Activated CD4-positive, alpha-beta T cell treated with anti-CD3 and anti-CD28 coated beads for 48 hours (primary cell): Measurements from ENCODE around the gene ANO10.
"Not testable (repeated sequence)": the region's sequence is repeated elsewhere in the genome, so short reads cannot be mapped to it uniquely, and the experiment has no call there.

Experiments
- DNase-seq: peaks from one replicate; pipeline ENCODE4 v3.0.0-alpha.2; 2020

ANO10 gene

DNA sequence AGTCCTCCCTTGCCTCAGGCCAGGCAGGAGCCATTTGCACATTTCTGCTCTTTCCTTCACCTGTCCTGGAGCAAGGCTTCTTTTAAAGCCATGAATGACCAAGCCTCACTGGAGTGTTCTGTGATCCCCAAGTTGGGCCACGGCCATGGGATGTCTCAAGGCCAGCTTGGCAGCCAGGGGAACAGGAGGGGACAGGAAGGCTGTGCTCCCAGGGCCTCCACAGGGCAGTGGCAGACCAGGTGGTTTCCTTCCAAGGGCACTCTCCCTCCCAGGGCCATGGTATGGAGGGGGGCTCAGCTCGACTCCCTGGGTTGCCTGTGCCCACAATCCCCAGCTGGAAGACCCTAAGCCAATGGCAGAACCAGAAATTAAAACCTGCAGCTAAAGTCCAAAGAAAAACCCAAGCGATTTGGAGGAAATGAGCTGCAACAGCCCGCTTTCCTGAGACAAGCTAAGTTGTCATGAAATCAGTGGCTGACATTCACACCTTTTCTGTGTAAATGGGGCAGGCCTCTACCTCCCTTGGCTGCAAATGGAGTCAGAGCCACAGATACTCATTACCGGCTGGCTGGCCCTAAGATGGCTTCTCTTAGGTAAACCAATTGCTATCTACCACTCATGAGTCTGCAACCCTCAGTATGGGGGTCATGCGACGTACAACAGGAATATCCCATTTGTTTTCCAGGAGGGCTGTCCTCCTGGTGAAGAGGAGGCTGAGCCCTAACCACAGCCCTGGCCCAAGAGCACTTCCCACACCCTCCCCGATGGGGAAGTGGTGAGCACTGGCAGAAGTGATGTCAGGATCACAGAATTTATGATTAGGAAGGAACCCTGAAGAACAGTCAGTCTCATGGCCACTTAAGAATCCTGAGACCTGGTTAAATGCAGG lies 252.2 kb downstream of the ANO10 start:
- no peak for DNase-seq

DNA sequence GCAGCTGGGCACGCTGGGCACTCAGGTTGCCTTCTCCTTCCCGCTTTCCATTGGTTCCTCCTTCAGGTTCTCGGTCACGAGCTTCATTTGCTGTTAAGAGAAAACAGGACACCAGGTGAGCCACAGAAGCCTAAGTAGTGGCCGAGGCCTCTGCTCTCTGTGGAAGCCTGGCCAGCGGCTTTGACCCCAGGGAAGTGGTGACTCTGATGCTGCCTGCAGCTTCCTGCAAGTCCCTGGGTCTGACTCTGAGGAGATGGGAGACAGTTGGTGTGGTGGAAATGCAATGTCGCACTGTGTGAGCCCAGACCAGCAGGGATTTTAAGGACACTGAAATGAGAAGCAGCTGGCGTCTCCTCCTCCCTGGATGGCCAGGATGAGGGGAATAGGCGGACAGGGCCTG lies 254.9 kb downstream of the ANO10 start:
- no peak for DNase-seq

DNA sequence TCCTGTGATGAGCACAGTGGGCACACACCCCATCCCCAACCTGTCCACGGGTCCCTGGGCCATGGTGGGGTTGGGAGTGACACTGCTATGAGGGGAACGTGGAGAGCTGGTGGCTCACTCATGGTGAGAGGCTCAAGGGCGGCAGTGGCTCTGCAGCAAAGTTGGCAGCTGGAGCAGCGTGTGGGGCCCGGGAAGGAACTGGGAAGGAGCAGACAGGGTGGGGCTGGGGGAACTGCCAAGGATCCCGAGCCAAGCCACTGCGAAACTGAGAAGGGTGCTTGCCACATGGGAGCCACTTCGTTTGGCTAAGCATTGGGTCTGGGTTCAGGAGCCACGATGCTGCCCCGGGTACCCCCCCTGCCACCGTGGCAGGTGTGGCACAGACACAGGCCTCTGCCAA lies 255.3 kb downstream of the ANO10 start:
- DNase-seq, result no peak

DNA sequence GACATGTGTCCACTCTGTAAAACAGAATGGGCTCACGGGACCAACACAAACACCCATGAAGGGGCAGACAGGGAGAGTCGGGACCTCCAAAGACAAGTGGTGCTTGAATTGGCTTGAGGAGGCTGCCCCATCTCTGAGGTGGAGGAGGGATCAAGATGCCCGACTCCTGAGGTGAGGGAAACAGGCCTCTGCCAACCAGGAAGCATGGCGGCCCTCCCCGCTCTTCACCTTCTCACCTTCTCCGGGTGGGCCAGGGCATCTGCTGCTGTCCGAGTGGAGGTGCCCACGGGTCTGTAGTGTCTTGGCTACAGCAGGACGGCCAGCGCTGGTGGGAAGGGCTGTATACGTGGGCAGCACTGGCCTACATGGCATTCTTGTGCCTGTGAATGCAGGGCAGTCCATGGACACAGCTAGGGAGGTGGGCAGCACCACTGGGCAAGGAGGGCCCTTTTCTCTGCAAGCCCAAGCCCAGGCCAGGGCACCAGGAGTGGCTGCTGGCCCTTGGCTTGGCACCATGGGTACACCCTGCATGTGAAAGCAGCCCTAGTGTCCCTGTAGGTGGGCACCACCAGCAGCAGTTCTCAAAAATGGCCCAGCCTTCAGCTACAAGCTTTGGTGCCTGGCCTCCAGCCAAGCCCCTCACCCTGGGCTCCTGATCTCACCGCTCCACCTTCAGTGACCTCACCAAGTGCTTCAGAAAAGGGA lies 256.1 kb downstream of the ANO10 start:
- DNase-seq, result no peak

DNA sequence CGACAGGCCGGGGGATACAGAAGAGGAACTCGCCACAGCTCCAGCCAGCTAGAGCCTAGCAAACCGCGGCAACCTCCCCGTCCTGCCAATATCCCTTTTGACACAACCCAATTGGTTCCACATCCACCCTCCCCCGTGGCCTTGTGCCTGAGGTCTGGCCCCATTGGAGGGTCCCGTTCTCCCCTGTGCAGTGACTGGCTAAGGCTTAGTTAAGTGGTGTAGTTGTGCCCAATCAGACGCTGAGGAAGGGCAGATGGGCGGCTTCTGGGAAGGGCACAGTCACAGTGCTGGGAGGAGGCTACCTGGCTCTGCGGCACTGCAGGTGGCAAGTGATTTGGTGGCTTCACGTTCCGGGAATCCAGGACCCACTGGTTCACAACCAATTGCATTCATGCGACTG lies 256.9 kb downstream of the ANO10 start:
- no peak for DNase-seq

DNA sequence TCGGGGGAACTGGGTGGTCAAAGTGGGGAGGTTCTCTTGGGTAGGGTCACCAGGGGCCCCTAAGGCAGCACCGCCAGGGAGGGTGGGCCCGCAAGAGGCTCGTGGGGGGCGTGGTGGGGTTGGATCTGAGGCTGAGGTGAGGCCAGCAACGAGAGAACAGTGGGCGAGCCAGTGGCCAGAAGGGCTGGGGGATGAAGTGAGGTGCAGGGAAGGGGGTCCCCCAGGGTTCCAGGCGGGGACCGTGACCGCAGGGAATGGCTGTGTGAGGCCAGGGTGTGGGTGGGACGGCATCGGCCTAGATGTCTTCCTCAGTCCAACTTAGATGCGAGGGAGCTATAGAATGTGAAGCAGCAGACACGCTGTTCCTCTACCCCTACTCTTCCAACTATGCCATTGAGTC lies 257.3 kb downstream of the ANO10 start:
- DNase-seq, result no peak

DNA sequence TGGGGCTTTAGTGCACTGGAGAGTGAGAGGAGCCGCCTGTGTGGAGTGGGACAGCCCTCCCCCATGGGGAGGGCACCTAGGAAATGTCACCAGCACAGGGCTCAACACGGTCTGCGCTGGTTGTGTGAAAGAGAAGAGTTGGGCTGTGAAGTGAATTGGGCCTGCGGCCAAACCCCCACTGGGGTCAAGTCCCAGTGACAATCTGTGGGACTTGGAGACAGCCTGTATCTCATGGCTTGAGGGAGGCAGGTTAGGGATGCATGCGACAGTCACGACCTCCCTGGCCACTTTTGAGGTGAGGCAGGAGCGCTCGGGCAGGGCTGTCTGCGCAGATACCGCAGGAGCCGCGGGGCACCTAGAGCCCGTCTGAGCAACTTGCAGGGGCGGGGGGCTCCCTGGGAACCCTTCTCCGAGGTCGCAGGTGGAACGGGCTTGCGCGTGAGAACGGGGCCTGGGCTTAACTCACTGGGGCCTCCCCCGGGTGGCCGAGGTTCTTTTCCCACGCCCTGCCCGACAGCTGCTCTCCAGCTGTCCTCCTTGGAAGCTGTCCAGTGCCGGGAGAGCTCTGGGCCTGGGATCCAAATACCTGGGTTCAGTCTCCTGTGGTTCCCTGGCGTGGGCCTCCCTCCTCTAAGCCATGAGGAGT lies 258.1 kb downstream of the ANO10 start:
- DNase-seq, result no peak

DNA sequence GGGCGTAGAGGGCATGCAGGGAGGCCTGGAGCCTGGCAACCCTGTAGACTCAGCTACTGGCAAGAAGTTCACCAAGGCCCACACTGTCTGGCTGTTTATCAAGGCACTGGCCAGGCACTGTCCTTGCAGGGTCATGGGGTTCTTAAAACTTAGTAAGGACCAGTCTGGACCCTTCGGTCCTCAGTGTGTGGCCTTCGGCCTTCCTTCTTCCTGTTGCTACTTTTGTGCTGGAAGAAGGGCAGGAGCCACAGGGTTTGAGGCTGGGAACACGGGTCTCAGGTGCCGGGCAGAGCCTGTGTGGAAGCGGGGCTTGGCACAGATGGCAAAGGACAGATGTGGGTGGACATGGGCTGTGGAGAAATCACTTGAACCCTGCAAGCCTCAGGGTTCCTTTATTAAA lies 258.9 kb downstream of the ANO10 start:
- no peak for DNase-seq

DNA sequence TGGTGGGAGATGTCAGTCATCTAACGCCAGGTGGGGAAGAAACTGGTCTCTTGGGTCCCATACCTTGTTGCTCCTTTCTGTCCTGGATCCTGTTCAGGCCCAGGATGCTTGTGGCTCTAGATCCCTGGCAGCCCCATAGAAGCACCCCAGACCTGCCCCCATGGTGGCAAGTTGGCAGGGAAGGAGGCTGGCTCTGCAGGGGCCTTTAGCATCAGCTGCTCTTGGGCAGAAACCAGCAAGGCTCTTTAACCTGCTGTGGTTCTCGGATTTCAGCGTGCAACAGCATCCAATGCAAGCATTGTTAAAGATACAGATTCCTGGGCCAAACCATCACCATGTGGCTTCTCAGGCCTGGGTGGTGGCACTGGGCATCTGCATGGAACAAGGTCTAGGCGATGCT lies 259.6 kb downstream of the ANO10 start:
- no peak for DNase-seq

DNA sequence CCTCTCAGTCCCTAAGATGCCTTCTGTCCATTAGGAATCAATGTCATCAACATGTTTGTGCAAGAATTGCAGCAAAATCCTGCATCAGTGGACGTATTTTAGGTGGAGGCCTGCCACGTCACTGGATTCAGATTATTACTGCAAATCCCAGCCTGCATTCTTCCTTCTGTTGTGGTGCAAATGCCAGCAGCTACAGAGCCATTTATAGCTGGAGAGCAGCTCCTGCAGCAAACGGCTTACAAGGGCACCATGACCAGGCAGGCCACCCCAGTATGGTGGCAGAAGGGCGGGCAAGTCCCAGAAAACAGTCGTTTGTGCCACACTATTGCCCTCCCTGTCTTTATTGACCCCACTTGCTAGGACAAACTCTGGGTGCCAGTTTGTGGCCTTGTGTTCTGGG lies 260.7 kb downstream of the ANO10 start:
- no peak for DNase-seq

DNA sequence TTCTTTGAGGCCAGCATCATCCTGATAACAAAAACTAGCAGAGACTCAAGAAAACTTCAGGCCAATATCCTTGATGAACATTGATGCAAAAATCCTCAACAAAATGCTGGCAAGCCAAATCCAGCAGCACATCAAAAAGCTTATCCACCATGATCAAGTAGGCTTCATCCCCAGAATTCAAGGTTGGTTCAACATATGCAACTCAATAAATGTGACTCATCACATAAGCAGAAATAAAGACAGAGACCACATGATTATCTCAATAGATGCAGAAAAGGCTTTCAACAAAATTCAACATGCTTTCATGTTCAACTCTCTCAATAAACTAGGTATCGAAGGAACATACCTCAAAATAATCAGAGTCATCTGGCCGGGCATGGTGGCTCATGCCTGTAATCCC lies 265.8 kb downstream of the ANO10 start:
- not testable (repeated sequence) for DNase-seq

DNA sequence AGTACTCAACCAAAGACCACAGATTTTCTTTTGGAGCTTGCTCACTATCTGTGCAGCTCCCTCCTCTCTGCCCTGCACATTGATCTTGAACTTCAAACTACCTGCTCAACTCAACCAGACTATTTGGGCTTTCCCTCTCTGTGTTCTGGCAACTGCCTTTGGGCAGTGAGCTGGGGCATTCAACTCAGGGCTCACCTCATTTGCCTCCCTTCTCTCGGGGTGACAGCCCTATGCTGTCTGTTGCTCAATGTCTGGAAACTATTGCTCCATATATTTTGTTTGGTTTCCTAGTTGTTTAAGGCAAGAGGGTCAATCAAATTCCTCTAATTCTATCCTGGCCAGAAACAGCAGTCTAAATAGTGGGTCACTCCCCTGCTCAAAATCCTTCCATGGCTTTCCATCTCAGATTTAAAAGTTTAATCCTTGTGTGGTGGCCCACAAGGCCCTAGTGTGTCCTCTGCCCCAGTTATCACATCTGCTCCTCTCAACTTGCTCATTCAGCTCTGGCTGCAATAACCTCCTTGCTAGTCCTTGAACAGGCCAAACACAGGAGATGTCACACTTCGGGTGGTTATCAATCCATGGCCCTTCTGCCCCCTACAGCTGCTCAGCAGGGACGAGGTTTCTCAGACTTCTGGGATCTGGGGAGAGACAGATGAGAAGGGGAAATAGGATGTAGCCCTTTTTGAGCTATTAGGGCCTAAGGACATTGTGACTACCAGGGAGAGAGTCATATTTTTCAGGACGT lies 267.7 kb downstream of the ANO10 start:
- no peak for DNase-seq

DNA sequence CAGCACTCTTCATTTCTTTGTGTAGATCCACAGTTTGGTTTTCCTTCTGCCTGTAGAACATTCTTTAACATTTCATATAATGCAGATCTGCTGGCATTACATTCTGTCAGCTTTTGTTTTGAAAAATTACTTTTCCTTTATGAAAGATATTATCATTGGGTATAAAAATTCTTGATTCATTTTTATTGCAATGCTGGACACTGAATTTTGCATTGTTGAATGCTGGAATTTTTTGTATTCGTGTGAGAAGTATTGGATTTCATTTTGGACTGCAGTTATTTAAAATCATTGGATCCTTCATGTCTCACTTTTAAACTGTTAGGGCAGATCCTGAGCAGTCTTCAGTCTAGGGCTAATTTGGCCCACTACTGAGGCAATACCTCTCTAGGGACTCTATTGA lies 268.4 kb downstream of the ANO10 start:
- DNase-seq, result no peak

DNA sequence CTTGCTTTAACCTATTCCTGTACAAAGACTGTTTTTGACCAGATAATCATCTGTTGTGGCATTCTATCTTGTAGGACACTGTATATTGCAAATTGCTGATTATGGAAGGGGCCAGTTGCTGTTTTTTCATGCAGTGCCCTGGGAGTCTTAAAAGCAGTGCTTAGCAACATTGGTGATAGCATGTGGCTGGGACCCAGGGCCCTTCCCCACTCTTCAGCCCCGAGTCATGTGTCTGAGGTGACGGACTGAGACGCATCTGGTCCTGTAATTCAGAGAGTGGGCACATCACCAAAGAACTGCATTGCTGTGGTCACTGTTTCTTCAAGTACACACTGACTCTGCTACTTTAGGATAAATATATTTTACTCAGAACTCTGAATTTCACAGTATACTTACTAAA lies 272.1 kb downstream of the ANO10 start:
- no peak for DNase-seq

DNA sequence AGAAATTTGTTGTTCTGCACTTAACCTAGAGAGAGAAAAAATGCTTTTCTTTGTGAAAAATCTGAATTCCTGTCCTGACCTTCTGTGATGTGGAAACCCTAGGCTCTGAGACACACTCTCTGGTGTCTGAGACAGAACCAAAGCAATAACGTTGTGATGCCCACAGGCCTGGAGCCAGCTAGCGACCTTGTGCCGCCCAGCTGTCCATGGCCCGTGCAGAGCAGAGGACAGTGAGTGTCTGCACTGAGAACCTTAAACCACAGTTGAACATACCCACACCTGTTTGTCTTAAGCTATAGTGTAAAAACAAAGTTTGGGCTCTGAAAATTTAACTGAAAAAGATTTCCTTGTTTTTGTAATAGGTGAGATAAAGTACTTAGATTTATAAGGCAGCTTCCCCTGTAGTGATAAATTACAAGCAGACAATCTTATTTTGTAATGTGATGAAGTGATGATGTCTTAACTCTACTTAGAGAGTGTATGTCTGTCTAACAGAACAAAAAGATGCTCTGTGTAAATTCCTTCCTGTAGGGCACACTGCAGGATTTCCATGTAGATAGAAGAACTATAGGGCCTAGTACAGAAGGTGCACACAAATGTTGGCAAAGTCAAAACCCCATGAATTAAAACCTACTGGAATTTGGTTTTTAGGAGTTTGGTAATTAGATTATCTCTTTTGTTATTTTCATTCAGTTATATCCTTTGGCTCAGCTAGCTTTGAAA lies 272.8 kb downstream of the ANO10 start:
- no peak for DNase-seq

DNA sequence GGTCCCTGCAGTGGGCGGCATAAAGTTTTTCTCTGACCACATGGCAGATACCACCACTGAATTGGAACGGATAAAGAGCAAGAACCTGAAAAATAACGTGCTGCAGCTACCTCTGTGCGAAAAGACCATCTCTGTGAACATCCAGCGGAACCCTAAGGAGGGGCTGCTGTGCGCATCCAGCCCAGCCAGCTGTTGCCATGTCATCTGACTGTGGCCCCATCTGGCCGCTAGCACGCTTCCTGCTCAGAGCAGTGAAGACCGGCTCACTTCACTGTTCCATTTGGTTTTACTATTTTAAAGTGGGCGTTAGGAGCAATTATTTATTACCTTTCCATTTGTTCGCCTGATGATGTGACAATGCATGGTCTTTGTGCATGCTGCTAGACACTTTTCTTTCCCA lies 273.5 kb downstream of the ANO10 start:
- no peak for DNase-seq

DNA sequence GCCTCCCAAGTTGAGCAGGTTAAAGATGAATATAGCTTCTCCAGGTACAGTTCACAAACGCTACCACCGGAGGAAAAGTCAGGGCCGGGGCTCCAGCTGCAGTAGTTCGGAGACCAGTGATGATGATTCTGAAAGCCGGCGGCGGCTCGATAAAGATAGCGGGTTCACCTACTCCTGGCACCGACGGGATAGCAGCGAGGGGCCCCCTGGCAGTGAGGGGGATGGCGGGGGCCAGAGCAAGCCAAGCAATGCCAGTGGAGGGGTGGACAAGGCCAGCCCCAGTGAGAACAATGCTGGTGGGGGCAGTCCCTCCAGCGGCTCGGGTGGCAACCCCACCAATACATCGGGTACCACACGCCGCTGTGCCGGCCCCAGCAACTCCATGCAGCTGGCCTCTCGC lies 274.0 kb downstream of the ANO10 start:
- DNase-seq, result no peak

DNA sequence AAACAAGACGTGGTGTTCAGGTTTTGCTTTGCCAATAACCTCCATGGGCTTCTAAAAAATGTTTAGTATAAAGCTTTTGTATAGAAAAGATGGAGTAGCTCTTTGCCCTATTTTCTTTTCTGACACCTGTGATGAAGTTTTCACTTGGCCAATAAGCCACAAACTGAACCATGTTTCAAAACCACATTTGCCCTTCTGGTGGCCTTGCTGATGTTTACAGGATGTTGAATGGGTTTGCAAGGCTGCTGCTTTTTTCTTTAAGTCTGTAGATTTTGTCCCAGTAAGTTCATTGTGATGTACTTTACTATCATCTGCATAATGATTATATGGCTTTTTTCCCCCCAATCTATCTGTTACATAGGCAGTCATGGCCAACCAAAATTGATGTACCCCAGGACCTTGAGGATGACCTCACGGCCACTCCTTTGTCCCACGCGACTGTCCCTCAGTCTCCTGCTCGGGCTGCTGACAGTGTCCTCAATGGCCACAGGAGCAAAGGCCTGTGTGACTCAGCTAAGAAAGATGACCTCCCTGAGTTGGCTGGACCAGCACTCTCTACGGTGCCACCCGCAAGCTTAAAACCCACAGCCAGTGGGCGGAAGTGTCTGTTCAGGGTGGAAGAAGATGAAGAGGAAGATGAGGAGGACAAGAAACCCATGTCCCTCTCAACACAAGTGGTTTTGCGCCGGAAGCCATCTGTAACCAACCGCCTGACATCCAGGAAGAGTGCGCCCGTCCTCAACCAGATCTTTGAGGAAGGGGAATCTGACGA lies 274.6 kb downstream of the ANO10 start:
- no peak for DNase-seq

DNA sequence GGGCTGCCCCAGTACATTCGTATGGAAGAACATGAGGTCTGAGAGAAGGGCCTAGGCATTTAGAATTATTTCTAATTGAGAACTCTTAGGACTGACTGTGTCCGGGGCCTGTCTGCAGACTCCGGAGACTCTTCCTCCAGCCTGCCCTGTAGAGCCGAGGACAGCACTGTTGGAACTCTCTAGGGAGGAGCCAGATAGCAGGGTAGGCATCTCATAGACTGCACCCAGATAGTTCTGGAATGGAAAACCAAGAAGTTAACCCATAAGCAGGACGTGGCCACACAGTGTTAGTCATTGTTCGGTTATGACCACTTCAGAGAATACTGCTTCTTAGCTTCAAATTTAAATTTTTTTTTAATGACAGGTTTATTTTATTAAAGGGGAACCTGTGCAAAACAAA lies 275.9 kb downstream of the ANO10 start:
- DNase-seq, result peak; percentile 15

DNA sequence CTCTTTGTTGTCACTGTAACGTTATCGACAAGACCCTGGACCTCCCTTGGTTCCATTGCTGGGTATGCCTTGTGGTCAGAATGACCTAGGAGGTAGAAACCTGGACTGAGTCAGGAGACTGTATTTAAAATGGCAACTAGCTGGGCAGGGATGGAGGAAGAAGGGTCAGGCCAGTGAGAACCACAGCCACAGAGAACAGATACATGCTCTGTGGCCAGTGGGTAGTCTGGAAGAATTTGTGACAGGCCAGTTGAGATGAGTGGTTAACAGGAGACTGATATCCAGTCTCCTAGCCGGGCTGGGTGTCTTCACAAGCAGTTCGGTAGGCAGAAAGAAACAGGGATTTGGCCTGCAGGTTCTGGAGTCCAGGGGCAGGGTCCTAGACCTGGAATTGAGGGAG lies 276.6 kb downstream of the ANO10 start:
- DNase-seq, result no peak

DNA sequence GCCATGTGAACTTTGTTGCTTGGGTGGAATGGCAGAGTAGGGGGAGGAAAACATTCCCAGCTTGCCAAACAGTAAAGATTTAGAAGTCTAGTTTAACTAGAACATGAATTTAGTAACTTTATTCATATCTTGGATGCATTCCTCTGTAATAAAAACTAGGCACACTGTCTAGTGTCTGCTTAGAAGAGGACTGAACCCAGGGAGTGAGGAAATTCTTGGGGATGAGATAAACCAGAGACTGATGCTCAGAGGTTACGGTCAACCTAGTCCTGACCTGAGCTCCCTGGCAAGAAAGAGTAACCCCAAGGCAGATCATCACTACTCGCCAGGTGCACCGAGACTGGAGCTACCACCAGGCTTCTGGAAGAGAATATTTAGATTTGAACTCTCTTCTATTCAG lies 277.3 kb downstream of the ANO10 start:
- no peak for DNase-seq

DNA sequence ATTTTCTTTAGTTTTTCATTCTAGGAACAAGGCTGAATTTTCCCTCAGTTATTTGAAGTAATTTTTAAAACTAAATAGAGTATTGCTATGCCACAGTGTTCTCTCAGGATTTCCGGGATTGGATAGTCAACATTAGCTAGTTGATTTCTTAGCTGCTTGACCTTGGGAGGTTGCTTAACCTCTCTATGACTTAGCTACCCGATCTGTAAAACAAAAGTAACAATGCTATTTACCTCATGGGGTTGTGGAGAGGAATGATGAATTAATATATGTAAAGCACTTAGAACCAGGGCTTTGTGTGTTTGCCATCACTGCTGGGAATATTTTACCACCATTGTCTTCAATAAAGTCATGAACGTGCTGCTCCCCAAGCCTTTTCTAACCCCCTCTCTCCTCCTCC lies 278.0 kb downstream of the ANO10 start:
- DNase-seq, result no peak
